ENCODE results near the gene VEZF1.

DNA sequence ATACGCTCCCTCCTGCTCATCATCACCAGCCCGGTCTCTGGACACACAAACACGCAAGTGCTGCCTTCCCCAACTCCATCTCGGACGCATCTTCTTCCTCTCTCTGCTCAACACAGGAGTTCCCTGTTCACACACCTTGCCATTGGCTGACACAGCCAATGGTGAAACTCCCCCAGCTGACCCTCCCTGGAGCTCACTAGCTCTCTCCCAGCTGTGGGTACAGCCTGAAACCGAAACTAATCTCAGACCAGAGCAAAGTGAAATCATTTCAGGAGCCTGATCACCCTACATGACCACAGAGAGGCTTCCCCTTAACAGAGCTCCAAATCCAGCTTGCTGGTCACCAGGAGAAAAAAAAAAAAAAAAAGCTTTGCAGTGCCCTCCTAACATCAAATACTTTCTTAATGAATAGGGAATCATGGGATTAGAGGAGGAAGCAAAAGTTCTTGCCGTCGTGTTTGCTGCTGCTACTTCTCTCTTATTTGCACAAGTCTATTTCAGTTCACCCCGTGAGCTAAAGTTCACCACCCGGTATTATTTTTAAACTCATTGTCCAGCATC, 41.2 kb downstream of the VEZF1 start:
- TF ChIP-seq, protein P1, sequence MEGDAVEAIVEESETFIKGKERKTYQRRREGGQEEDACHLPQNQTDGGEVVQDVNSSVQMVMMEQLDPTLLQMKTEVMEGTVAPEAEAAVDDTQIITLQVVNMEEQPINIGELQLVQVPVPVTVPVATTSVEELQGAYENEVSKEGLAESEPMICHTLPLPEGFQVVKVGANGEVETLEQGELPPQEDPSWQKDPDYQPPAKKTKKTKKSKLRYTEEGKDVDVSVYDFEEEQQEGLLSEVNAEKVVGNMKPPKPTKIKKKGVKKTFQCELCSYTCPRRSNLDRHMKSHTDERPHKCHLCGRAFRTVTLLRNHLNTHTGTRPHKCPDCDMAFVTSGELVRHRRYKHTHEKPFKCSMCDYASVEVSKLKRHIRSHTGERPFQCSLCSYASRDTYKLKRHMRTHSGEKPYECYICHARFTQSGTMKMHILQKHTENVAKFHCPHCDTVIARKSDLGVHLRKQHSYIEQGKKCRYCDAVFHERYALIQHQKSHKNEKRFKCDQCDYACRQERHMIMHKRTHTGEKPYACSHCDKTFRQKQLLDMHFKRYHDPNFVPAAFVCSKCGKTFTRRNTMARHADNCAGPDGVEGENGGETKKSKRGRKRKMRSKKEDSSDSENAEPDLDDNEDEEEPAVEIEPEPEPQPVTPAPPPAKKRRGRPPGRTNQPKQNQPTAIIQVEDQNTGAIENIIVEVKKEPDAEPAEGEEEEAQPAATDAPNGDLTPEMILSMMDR (IDR thresholded peaks at IDR 0.05; ENCODE audit: borderline replicate concordance, extremely low read depth, low read length, poor library complexity, severe bottlenecking) = no peak
- TF ChIP-seq EZH2 (IDR thresholded peaks at IDR 0.05; ENCODE audit: borderline replicate concordance, low read depth, low read length, severe bottlenecking) = no peak
